LNCAP (cell line): Measurements from ENCODE around the gene OBP2A.

Source experiments
- TF ChIP-seq, protein P1 (sequence below): fragments of 450-650 bp; IDR thresholded peaks from 2 replicates; pipeline ENCODE4 v1.5.1; 2017; ENCODE audit warnings: mild to moderate bottlenecking

The OBP2A gene

DNA sequence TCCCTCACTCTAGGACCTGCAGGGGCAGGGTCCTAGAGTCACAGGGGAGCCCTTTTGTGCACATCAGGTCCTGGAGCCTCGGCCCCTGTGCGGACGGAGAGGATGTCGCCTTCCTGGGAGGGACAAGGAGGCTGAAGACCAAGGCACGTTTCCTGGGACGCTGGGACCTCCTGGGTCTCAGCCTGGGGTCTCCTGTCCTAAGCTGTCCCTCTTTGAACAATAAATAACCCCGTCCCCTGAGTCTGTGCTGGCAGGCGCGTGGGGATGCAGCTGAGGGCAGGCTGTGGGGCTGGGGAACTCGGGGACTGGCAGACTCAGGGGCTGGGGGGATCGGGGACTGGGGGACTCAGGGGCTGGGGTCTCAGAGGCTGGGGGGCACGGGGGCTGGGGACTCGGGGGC lies 46.7 kb downstream of the OBP2A start:
- TF ChIP-seq, protein P1, sequence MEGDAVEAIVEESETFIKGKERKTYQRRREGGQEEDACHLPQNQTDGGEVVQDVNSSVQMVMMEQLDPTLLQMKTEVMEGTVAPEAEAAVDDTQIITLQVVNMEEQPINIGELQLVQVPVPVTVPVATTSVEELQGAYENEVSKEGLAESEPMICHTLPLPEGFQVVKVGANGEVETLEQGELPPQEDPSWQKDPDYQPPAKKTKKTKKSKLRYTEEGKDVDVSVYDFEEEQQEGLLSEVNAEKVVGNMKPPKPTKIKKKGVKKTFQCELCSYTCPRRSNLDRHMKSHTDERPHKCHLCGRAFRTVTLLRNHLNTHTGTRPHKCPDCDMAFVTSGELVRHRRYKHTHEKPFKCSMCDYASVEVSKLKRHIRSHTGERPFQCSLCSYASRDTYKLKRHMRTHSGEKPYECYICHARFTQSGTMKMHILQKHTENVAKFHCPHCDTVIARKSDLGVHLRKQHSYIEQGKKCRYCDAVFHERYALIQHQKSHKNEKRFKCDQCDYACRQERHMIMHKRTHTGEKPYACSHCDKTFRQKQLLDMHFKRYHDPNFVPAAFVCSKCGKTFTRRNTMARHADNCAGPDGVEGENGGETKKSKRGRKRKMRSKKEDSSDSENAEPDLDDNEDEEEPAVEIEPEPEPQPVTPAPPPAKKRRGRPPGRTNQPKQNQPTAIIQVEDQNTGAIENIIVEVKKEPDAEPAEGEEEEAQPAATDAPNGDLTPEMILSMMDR, result no peak

DNA sequence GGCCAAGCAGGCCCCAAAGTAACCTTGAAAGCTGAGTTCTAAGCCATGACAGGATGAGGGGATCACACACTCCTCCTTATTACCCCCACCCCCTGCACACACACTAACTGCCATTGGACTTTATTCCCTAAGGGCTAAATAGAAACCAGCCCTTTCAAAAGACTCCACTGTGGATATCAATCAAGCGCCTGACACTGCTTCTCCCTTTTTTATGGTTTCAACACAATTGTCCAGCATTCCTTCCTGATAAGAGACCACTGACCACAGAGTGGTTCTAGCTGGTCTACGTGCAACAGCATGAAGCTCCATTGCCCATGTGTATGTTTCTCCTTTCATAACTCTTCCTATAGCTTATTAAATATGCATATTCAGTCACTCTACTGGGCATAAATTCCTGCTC lies 50.3 kb downstream of the OBP2A start:
- TF ChIP-seq, protein P1, result no peak
